ENCODE data around the gene ASAP2. TPM values are rescaled to one million over a fixed set of nuclear protein-coding genes. Genes with fewer than 3 reads are reported as not detected.

The ASAP2 gene
- total and polyA plus RNA-seq, 9 of the 15 experiments (the other 6 are each of a cell fraction or from before 2014, with no cell fraction given): 0.06 to 4.3 (median 3.1) TPM

GRCh38 chr2:9196637-9197036 lies 10.0 kb upstream of the ASAP2 start:
- CTCF ChIA-PET (ENCODE audit: low intra/inter-chr PET ratio): no interaction called here

DNA sequence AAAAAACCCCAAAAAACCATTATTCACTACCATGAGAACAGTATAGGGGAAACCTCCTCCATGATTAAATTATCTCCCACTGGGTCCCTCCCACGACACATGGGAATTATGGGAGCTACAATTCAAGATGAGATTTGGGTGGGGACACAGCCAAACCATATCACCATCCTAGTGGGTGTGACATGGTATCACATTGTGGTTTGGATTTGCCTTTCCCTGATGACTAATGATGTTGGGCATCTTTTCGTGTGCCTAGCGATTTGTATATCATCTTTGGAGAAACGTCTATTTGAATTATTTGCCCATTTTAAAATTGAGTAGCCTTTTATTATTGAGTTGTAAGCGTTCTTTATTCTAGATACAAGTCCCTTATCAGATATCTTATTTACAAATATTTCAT lies 8.7 kb upstream of the ASAP2 start:
- DNase-seq (ENCODE audit: extremely low read depth in 1 of 4, low spot score in 3 of 4) (no peak), ATAC-seq (no peak), FAIRE-seq (no peak)
- intact Hi-C loops (cut with micrococcal nuclease): no loop called here
- peaks cover 6 to 21% of the 10 kb centered on the region in 2 experiments for H3K4me1 ChIP-seq (replicated peaks in 1 of 2; ENCODE audit: control insufficient read depth in 2 of 2, insufficient read depth in 2 of 2, low read length in 2 of 2)
- WGBS (ENCODE audit: insufficient coverage, low coverage, missing lambda C conversion rate): 41% methylated on average over 5 of the region's 5 CpGs
- no peaks in the 10 kb centered on the region for H3K9me1 ChIP-seq (ENCODE audit: control insufficient read depth, insufficient read depth, low read length)
- no TSS peak for BruUV-seq (replicated peaks)
- H3K36me3 ChIP-seq (ENCODE audit: control insufficient read depth, insufficient read depth, low read length): no peaks in the 10 kb centered on the region
- ChIA-PET CTCF (ENCODE audit: low intra/inter-chr PET ratio) (no interaction called here), POLR2A (no interaction called here)
- H3K27me3 ChIP-seq (ENCODE audit: control insufficient read depth in 2 of 2, insufficient read depth in 2 of 2, low read length in 2 of 2): no peaks in the 10 kb centered on the region
- no peaks in the 10 kb centered on the region for H3K9me3 ChIP-seq (replicated peaks; ENCODE audit: control insufficient read depth, insufficient read depth, low read depth, low read length)
- H4K20me1 ChIP-seq (replicated peaks; ENCODE audit: control insufficient read depth, insufficient read depth, low read length): no peaks in the 10 kb centered on the region
- H2AFZ ChIP-seq (ENCODE audit: low read depth, low read length): no peak overlapping the region
- no peak for TF ChIP-seq NFXL1 (CRISPR knock-in tag; IDR thresholded peaks at IDR 0.05)
- no peak for TF ChIP-seq ZFP30 (CRISPR knock-in tag; IDR thresholded peaks at IDR 0.05; ENCODE audit: borderline replicate concordance)
- TF ChIP-seq CHD1 (IDR thresholded peaks at IDR 0.05; ENCODE audit: low read length): no peak
- TF ChIP-seq DMBX1 (CRISPR knock-in tag; IDR thresholded peaks at IDR 0.05; ENCODE audit: borderline replicate concordance): no peak
- TF ChIP-seq HDAC3 (IDR thresholded peaks at IDR 0.05; ENCODE audit: borderline replicate concordance, partially characterized antibody): no peak
- no peak for TF ChIP-seq THAP12 (CRISPR knock-in tag; IDR thresholded peaks at IDR 0.05)
- no peak for TF ChIP-seq TCF7L2 (IDR thresholded peaks at IDR 0.05; ENCODE audit: low read depth, low read length)
- no peak for TF ChIP-seq HDAC6 (IDR thresholded peaks at IDR 0.05; ENCODE audit: low read depth, low read length)
- no peak for TF ChIP-seq ATF7 (IDR thresholded peaks at IDR 0.05)
- no peak for TF ChIP-seq SNAPC5 (CRISPR knock-in tag; IDR thresholded peaks at IDR 0.05)
- no peak for TF ChIP-seq FOXK1 (CRISPR knock-in tag; IDR thresholded peaks at IDR 0.05; ENCODE audit: borderline replicate concordance)
- H3K4me2 ChIP-seq (ENCODE audit: insufficient read depth, low read length): no peak overlapping the region
- no peak overlapping the region for H3K4me3 ChIP-seq
- H3K27ac ChIP-seq (ENCODE audit: extremely low read depth, low read depth, low read length): no peak overlapping the region
- in situ Hi-C loops (cut with MboI): no loop called here
- no peaks in the 10 kb centered on the region for H3K79me2 ChIP-seq (ENCODE audit: control insufficient read depth, insufficient read depth, low read length)
- H3K9ac ChIP-seq (ENCODE audit: insufficient read depth in 1 of 2, low read depth in 2 of 2, low read length in 2 of 2): no peak overlapping the region

More at GRCh38 chr2:9196637-9197036, 10.0 kb upstream of the ASAP2 start:
- DNase-seq (ENCODE audit: extremely low read depth in 1 of 4, low spot score in 3 of 4) (no peak), FAIRE-seq (peak; percentile 11), ATAC-seq (no peak)
- Histone ChIP-seq H3K27me3 (ENCODE audit: control insufficient read depth in 2 of 2, insufficient read depth in 2 of 2, low read length in 2 of 2) (no peaks in the 10 kb centered on the region), H4K20me1 (replicated peaks; ENCODE audit: control insufficient read depth, insufficient read depth, low read length) (no peaks in the 10 kb centered on the region), H3K79me2 (ENCODE audit: control insufficient read depth, insufficient read depth, low read length) (no peaks in the 10 kb centered on the region), H3K9me1 (ENCODE audit: control insufficient read depth, insufficient read depth, low read length) (no peaks in the 10 kb centered on the region), H3K9me3 (replicated peaks; ENCODE audit: control insufficient read depth, insufficient read depth, low read depth, low read length) (no peaks in the 10 kb centered on the region), H3K4me1 (replicated peaks in 1 of 2; ENCODE audit: control insufficient read depth in 2 of 2, insufficient read depth in 2 of 2, low read length in 2 of 2) (peaks cover 4 to 19% of the 10 kb centered on the region in 2 experiments), H3K9ac (ENCODE audit: insufficient read depth in 1 of 2, low read depth in 2 of 2, low read length in 2 of 2) (no peak overlapping the region), H3K27ac (ENCODE audit: extremely low read depth, low read depth, low read length) (no peak overlapping the region), H3K36me3 (ENCODE audit: control insufficient read depth, insufficient read depth, low read length) (no peaks in the 10 kb centered on the region), H3K4me3 (no peak overlapping the region), H3K4me2 (ENCODE audit: insufficient read depth, low read length) (no peak overlapping the region), H2AFZ (ENCODE audit: low read depth, low read length) (peak overlapping the region; percentile 46; the same call in 1 of the 2 replicates)
- no peak for TF ChIP-seq PHF21A (IDR thresholded peaks at IDR 0.05; ENCODE audit: borderline replicate concordance, low read depth)
- 0 out of 2 replicates have a peak, but pooled peaks have one; percentile 44 for TF ChIP-seq ATF3 (IDR thresholded peaks at IDR 0.05)
- TF ChIP-seq ATF3 (CRISPR knock-in tag; conservative IDR thresholded peaks at IDR 0.05): no peak
- intact Hi-C loops (cut with micrococcal nuclease): no loop called here
- in situ Hi-C loops (cut with MboI): no loop called here
- BruUV-seq (replicated peaks): no TSS peak
- POLR2A ChIA-PET: no interaction called here
- WGBS (ENCODE audit: insufficient coverage, low coverage, missing lambda C conversion rate): 53% methylated on average over 3 of the region's 3 CpGs
